Astrocyte of the spinal cord (primary cell): ENCODE data around the gene PTPRT.

ENCODE experiments used
- DNase-seq: peaks from one replicate; pipeline ENCODE4 v3.0.0; 2011; ENCODE audit warnings: low read depth, low spot score
- H3K4me3 ChIP-seq: 2 replicates; pipeline ENCODE4 v1.5.1; 2011; ENCODE audit warnings: low read depth, mild to moderate bottlenecking, low read length, moderate library complexity
- in situ Hi-C: cut with HindIII; loops from 2 replicates; pipeline ENCODE4 v1.10.0; 2017; ENCODE audit warnings: low sequenced_read_pairs
- TF ChIP-seq, protein P1 (sequence below): IDR thresholded peaks from 2 replicates; pipeline ENCODE4 v1.5.1; 2012; ENCODE audit warnings: low read depth, mild to moderate bottlenecking, low read length, inconsistent platforms

The PTPRT gene

DNA sequence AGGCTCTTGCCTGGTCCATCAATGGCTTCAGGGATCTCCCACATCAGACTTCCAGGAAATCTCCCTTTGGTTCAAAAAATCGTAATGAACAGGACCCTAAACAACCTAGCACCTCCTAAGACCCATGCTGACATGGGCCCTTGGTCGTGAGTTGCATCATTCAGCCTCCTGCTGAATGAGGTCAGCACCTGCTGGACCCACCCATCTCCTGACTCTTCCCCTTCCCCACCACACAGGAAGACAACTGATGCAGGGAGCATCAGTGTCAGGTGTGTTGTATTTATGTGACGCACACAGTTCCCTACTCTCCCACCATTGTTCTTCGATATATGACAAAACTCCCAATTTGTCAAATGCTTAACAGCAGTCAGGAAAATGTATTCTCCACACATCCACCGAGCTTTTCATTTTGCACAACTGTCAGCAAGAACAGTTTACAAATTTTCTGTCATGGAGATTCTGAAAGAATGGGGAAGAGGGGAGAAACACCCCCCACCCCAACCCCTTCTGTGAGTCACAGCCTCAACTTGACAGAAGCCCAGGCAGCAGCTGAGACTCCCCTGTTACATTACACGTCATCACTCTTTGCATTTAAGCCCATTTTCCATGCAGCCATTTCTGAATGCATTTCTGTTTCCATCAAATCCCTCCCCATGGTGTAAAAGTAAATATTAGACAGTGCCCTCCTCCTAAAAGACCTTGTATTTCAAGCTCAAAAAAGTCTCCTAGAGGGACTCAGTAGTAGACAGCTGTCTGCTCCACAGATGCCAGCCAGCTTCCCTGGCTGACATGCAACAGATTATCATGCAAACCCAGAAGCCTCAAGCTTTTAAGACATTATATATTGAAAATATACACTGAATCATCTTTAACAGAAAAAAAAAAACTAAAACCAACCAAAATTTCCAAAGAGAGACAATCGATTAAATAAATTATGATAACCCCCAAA is 577.5 kb downstream of the PTPRT start:
- DNase-seq, result no peak
- TF ChIP-seq, protein P1, sequence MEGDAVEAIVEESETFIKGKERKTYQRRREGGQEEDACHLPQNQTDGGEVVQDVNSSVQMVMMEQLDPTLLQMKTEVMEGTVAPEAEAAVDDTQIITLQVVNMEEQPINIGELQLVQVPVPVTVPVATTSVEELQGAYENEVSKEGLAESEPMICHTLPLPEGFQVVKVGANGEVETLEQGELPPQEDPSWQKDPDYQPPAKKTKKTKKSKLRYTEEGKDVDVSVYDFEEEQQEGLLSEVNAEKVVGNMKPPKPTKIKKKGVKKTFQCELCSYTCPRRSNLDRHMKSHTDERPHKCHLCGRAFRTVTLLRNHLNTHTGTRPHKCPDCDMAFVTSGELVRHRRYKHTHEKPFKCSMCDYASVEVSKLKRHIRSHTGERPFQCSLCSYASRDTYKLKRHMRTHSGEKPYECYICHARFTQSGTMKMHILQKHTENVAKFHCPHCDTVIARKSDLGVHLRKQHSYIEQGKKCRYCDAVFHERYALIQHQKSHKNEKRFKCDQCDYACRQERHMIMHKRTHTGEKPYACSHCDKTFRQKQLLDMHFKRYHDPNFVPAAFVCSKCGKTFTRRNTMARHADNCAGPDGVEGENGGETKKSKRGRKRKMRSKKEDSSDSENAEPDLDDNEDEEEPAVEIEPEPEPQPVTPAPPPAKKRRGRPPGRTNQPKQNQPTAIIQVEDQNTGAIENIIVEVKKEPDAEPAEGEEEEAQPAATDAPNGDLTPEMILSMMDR, result no peak
- in situ Hi-C loops, result no loop called here
- no peak overlapping the region for H3K4me3 ChIP-seq

DNA sequence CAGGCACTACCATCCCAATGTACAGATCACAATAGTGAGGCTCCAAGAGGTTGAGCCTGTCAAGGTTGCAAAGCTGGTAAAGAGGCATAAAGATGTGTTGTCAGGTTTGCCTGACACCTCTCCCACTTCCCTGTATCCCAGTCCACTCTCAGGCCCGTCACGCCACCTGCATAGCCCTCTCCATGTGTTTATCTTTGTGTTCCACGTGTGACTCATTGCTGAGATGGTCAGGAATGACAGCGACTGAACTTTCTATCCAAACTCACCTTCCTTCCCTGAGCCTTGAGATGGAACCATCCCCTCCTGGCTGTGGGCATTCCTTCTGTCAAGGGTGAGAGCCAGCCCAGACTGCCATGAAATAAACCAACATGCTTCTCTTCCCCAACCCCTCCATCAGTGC is 578.3 kb downstream of the PTPRT start:
- in situ Hi-C loops, result no loop called here
- no peak overlapping the region for H3K4me3 ChIP-seq
- TF ChIP-seq, protein P1, result no peak
- no peak for DNase-seq

DNA sequence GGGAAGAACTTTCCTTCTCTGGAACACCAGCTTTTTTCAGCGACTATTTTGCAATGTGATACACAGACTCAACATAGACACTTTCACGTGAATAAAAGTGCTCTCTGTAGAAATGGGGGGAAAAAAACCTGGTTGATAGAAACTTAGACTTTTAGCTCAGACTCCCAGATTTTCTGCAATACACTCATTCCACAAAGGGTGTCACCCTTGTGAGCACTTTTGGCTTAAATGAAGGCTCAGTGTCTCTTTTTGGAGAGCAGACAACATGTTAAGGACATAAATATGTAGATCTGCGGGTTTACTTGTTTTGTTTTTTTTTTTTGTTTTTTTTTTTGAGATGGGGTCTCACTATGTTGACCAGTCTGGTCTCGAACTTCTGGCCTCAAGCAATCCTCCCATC is 579.6 kb downstream of the PTPRT start:
- H3K4me3 ChIP-seq, result no peak overlapping the region
- no peak for DNase-seq
- in situ Hi-C loops, result no loop called here
- TF ChIP-seq, protein P1, result no peak

DNA sequence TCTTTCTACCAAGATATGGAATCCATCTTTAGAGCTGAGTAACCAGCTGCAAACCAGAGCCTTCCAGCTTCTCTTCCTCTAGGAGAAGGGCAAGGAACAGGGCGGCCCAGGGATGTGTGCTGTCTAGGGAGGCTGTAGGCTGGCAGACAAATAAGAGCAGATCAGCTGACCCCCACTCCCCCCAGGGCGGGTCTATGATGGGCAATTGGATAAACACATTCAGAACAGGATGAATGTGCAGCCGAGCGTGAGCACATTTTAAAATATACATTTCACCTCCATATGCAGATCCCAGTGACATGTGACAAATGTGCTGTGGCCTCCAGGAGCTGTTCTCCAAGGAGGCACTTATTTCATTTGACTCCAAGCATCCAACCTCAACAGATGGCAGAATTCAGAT is 580.1 kb downstream of the PTPRT start:
- TF ChIP-seq, protein P1, result no peak
- DNase-seq, result no peak
- in situ Hi-C loops, result no loop called here
- H3K4me3 ChIP-seq, result no peak overlapping the region

DNA sequence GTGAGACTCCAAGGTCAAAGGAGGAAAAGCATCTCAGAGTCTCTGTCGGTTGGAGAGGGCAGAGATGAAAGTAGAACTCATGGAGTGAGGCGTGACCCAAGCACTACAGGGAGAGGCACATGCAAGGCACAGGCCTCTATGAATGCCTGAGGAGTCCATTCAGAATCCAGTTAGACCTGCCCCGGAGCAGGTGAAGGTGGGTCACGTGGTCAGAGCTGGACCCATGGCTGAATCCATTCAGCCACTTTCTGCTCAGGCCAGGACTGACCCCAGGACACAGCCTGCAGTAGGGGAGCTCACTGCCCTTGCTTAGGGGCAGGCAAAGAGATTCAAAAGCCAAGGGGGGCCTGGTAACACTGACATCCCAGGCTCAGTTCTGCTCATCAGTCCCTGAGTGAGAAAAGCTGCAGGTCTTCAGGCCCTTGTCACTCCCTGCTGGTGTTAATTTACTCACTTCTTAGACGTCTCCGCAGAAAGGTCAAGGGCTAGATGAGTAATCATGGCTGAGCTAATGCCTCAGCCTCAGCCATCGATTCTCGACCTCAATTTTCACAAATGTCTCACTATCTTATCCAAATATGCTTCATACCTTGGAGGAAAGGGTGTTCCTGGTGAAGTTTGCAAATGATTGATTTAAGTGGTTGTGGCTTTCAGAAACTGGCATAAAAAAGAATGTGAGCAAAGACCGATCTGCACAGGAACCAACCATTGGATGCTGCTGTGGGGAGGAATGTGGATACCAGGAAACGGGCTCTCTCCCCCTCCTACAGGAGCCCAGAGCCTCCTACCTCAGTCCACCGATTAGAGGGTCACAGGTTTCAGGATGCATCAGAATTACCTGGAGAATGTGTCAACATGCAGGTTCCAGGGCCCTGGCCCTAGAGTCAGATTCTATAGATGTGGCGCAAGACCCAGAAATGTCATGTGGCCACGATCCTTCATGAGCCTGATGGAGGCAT is 584.4 kb downstream of the PTPRT start:
- TF ChIP-seq, protein P1, result no peak
- no peak for DNase-seq
- H3K4me3 ChIP-seq, result no peak overlapping the region
- in situ Hi-C loops, result no loop called here

DNA sequence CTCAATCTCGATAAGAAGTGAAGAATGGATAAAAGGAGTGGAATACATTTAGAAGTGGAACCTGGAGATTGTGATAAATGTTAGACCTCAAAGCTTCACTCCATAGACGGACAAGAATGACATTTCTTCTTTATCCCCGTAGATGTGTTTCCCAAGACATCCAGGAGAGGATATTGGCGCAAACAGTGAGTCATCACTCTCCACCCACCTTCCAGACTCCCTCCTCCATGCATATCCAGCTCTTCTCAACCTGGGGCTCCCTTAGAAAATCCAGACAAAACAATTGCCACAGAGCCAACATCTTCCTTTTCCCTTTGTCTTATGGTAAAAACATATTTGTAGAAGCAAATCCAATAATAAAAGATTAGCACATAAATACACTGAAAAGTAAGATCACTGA is 586.1 kb downstream of the PTPRT start:
- TF ChIP-seq, protein P1, result no peak
- DNase-seq, result no peak
- in situ Hi-C loops, result no loop called here
- no peak overlapping the region for H3K4me3 ChIP-seq
